ENCODE measurements around the gene PMP22.

Gene PMP22

GRCh38 chr17:15239491-15239890 lies 25.6 kb downstream of the PMP22 start:
- H3K27me3 ChIP-seq (ENCODE audit: control insufficient read depth in 1 of 2, insufficient read depth in 2 of 2, low read length in 2 of 2): no peaks in the 10 kb centered on the region
- peaks cover 8 to 9% of the 10 kb centered on the region in 2 donors for H3K36me3 ChIP-seq (ENCODE audit: control insufficient read depth in 1 of 2, insufficient read depth in 2 of 2, low read length in 2 of 2)
- H3K27ac ChIP-seq (ENCODE audit: low read depth, low read length): no peak overlapping the region
- no peak overlapping the region for H3K9ac ChIP-seq (ENCODE audit: low read depth in 1 of 2, low read length in 2 of 2)
- peaks cover 13 to 20% of the 10 kb centered on the region in 2 donors for H3K4me1 ChIP-seq (ENCODE audit: control insufficient read depth in 1 of 2, insufficient read depth in 2 of 2, low read length in 2 of 2)
- no peaks in the 10 kb centered on the region for H3K9me3 ChIP-seq (ENCODE audit: control insufficient read depth in 1 of 2, low read length in 2 of 2)
- H3K4me3 ChIP-seq (ENCODE audit: low read depth in 1 of 2, low read length in 2 of 2): no peak overlapping the region

GRCh38 chr17:15238676-15239422 lies 26.3 kb downstream of the PMP22 start:
- Histone ChIP-seq H3K9me3 (ENCODE audit: control insufficient read depth in 1 of 2, low read length in 2 of 2) (no peaks in the 10 kb centered on the region), H3K36me3 (ENCODE audit: control insufficient read depth in 1 of 2, insufficient read depth in 2 of 2, low read length in 2 of 2) (peaks cover 8 to 9% of the 10 kb centered on the region in 2 donors), H3K27ac (ENCODE audit: low read depth, low read length) (no peak overlapping the region), H3K4me3 (ENCODE audit: low read depth in 1 of 2, low read length in 2 of 2) (no peak overlapping the region), H3K4me1 (ENCODE audit: control insufficient read depth in 1 of 2, insufficient read depth in 2 of 2, low read length in 2 of 2) (peaks cover 20% of the 10 kb centered on the region in 2 donors), H3K27me3 (ENCODE audit: control insufficient read depth in 1 of 2, insufficient read depth in 2 of 2, low read length in 2 of 2) (no peaks in the 10 kb centered on the region), H3K9ac (ENCODE audit: low read depth in 1 of 2, low read length in 2 of 2) (no peak overlapping the region)

- no peak overlapping the region for H3K4me3 ChIP-seq (ENCODE audit: low read depth in 1 of 2, low read length in 2 of 2)
- H3K4me1 ChIP-seq (ENCODE audit: control insufficient read depth in 1 of 2, insufficient read depth in 2 of 2, low read length in 2 of 2): peaks cover 20 to 28% of the 10 kb centered on the region in 2 donors
- H3K27ac ChIP-seq (ENCODE audit: low read depth, low read length): no peak overlapping the region
- H3K27me3 ChIP-seq (ENCODE audit: control insufficient read depth in 1 of 2, insufficient read depth in 2 of 2, low read length in 2 of 2): no peaks in the 10 kb centered on the region
- H3K9ac ChIP-seq (ENCODE audit: low read depth in 1 of 2, low read length in 2 of 2): no peak overlapping the region
- no peaks in the 10 kb centered on the region for H3K9me3 ChIP-seq (ENCODE audit: control insufficient read depth in 1 of 2, low read length in 2 of 2)
- H3K36me3 ChIP-seq (ENCODE audit: control insufficient read depth in 1 of 2, insufficient read depth in 2 of 2, low read length in 2 of 2): peaks cover 8 to 9% of the 10 kb centered on the region in 2 donors
These were observed 27.1 kb downstream of the PMP22 start for GRCh38 chr17:15238057-15238456.

- no peaks in the 10 kb centered on the region for H3K9me3 ChIP-seq (ENCODE audit: control insufficient read depth in 1 of 2, low read length in 2 of 2)
- H3K36me3 ChIP-seq (ENCODE audit: control insufficient read depth in 1 of 2, insufficient read depth in 2 of 2, low read length in 2 of 2): peaks cover 8 to 9% of the 10 kb centered on the region in 2 donors
- H3K4me3 ChIP-seq (ENCODE audit: low read depth in 1 of 2, low read length in 2 of 2): no peak overlapping the region
- no peak overlapping the region for H3K27ac ChIP-seq (ENCODE audit: low read depth, low read length)
- H3K9ac ChIP-seq (ENCODE audit: low read depth in 1 of 2, low read length in 2 of 2): no peak overlapping the region
- H3K27me3 ChIP-seq (ENCODE audit: control insufficient read depth in 1 of 2, insufficient read depth in 2 of 2, low read length in 2 of 2): no peaks in the 10 kb centered on the region
- H3K4me1 ChIP-seq (ENCODE audit: control insufficient read depth in 1 of 2, insufficient read depth in 2 of 2, low read length in 2 of 2): peaks cover 20 to 29% of the 10 kb centered on the region in 2 donors
These were observed 28.1 kb downstream of the PMP22 start for GRCh38 chr17:15237106-15237425.

DNA sequence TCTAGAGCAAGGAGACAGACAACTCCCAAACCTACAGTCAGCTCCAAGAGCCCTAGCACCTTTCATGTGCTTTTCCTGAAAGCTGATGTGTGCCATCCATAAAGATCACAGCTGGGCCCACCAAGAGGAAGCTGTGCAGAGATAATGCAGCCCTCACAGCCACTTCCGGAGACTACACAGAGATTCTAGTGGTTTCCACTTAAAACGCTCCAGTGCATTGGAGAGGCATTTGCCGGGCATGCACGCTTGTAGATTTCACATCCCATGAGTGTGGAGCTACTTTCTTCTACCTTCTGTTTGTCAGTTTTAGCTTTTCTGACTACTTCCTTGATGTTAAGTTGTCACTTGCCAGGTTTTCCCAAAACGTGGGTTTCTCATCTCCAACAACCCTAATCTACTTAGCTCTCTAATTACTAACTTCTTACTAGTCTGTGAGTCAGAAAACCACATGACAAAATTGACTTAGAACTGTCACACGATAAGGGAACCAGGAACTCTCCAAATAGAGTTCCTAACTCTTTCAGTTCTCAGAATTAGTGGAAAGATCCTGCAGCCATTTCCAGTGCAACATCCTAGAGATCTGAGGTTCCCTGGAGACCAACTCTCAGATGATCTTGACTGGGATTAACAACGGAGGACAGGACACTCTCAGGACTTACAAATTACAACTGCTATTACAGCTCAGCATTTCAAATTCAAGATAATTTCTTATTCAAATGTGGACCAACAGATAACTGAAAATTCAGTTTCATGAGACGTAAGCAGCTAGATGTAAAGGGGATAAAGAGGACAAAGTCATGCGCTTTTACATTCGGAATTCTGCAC lies 28.6 kb downstream of the PMP22 start:
- H3K9ac ChIP-seq (ENCODE audit: low read depth in 1 of 2, low read length in 2 of 2): no peak overlapping the region
- H3K9me3 ChIP-seq (ENCODE audit: control insufficient read depth in 1 of 2, low read length in 2 of 2): no peaks in the 10 kb centered on the region
- H3K27me3 ChIP-seq (ENCODE audit: control insufficient read depth in 1 of 2, insufficient read depth in 2 of 2, low read length in 2 of 2): no peaks in the 10 kb centered on the region
- peaks cover 20 to 29% of the 10 kb centered on the region in 2 donors for H3K4me1 ChIP-seq (ENCODE audit: control insufficient read depth in 1 of 2, insufficient read depth in 2 of 2, low read length in 2 of 2)
- no peak overlapping the region for H3K27ac ChIP-seq (ENCODE audit: low read depth, low read length)
- peaks cover 9 to 13% of the 10 kb centered on the region in 2 donors for H3K36me3 ChIP-seq (ENCODE audit: control insufficient read depth in 1 of 2, insufficient read depth in 2 of 2, low read length in 2 of 2)
- H3K4me3 ChIP-seq (ENCODE audit: low read depth in 1 of 2, low read length in 2 of 2): no peak overlapping the region

DNA sequence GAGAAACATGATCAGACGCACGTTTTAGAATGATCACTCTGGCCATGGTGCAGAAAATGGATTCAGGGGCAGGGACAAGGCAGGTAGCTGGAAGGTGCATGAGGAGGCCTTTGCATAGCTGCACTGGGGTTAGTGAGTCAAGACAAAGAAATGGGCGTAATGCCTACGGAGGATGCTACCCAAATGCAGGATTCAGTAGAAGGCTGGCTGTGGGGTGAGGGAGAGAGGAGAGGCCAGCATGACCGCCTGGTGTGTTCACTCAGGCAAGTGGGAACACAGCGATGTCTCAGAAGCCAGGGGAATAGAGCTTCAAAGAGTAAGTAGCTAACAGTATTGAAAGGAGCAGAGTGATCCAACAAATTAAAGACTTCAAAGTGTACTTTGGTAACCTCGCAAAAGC lies 31.2 kb downstream of the PMP22 start:
- Histone ChIP-seq H3K9me3 (ENCODE audit: control insufficient read depth in 1 of 2, low read length in 2 of 2) (no peaks in the 10 kb centered on the region), H3K4me1 (ENCODE audit: control insufficient read depth in 1 of 2, insufficient read depth in 2 of 2, low read length in 2 of 2) (peaks cover 15 to 27% of the 10 kb centered on the region in 2 donors), H3K27ac (ENCODE audit: low read depth, low read length) (no peak overlapping the region), H3K36me3 (ENCODE audit: control insufficient read depth in 1 of 2, insufficient read depth in 2 of 2, low read length in 2 of 2) (peaks cover 9 to 21% of the 10 kb centered on the region in 2 donors), H3K4me3 (ENCODE audit: low read depth in 1 of 2, low read length in 2 of 2) (no peak overlapping the region), H3K27me3 (ENCODE audit: control insufficient read depth in 1 of 2, insufficient read depth in 2 of 2, low read length in 2 of 2) (no peaks in the 10 kb centered on the region), H3K9ac (ENCODE audit: low read depth in 1 of 2, low read length in 2 of 2) (no peak overlapping the region)

- no peak overlapping the region for H3K27ac ChIP-seq (ENCODE audit: low read depth, low read length)
- H3K9ac ChIP-seq (ENCODE audit: low read depth in 1 of 2, low read length in 2 of 2): no peak overlapping the region
- H3K36me3 ChIP-seq (ENCODE audit: control insufficient read depth in 1 of 2, insufficient read depth in 2 of 2, low read length in 2 of 2): peaks cover 4 to 17% of the 10 kb centered on the region in 2 donors
- no peaks in the 10 kb centered on the region for H3K27me3 ChIP-seq (ENCODE audit: control insufficient read depth in 1 of 2, insufficient read depth in 2 of 2, low read length in 2 of 2)
- H3K9me3 ChIP-seq (ENCODE audit: control insufficient read depth in 1 of 2, low read length in 2 of 2): no peaks in the 10 kb centered on the region
- H3K4me3 ChIP-seq (ENCODE audit: low read depth in 1 of 2, low read length in 2 of 2): no peak overlapping the region
- peaks cover 15 to 22% of the 10 kb centered on the region in 2 donors for H3K4me1 ChIP-seq (ENCODE audit: control insufficient read depth in 1 of 2, insufficient read depth in 2 of 2, low read length in 2 of 2)
These were observed 31.9 kb downstream of the PMP22 start for GRCh38 chr17:15233022-15233805.

DNA sequence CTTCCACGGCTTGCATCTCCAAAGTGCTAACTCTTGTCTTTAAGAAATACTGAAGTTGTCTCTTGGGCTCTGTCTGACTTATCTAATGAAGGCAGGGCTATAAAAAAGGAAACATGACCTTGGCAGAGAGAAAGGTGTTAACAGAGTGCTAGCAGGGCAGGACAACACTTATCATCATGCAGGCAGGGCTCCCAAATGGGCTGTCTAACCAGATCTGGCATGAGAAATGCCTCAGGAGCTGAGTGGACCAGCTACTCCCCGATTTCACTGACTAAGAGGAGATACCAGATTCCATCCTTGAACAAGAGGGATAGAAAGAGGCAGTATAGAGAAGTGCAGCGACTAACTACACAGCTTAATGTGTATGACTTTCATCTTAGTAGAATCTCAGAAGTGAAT lies 32.6 kb downstream of the PMP22 start:
- Histone ChIP-seq H3K4me3 (ENCODE audit: low read depth in 1 of 2, low read length in 2 of 2) (no peak overlapping the region), H3K4me1 (ENCODE audit: control insufficient read depth in 1 of 2, insufficient read depth in 2 of 2, low read length in 2 of 2) (peaks cover 14 to 22% of the 10 kb centered on the region in 2 donors), H3K27ac (ENCODE audit: low read depth, low read length) (no peak overlapping the region), H3K36me3 (ENCODE audit: control insufficient read depth in 1 of 2, insufficient read depth in 2 of 2, low read length in 2 of 2) (peaks cover 4 to 17% of the 10 kb centered on the region in 2 donors), H3K9me3 (ENCODE audit: control insufficient read depth in 1 of 2, low read length in 2 of 2) (no peaks in the 10 kb centered on the region), H3K27me3 (ENCODE audit: control insufficient read depth in 1 of 2, insufficient read depth in 2 of 2, low read length in 2 of 2) (no peaks in the 10 kb centered on the region), H3K9ac (ENCODE audit: low read depth in 1 of 2, low read length in 2 of 2) (no peak overlapping the region)

- H3K4me1 ChIP-seq (ENCODE audit: control insufficient read depth in 1 of 2, insufficient read depth in 2 of 2, low read length in 2 of 2): peaks cover 8 to 22% of the 10 kb centered on the region in 2 donors
- peaks cover 4 to 17% of the 10 kb centered on the region in 2 donors for H3K36me3 ChIP-seq (ENCODE audit: control insufficient read depth in 1 of 2, insufficient read depth in 2 of 2, low read length in 2 of 2)
- no peak overlapping the region for H3K4me3 ChIP-seq (ENCODE audit: low read depth in 1 of 2, low read length in 2 of 2)
- H3K27me3 ChIP-seq (ENCODE audit: control insufficient read depth in 1 of 2, insufficient read depth in 2 of 2, low read length in 2 of 2): no peaks in the 10 kb centered on the region
- H3K9me3 ChIP-seq (ENCODE audit: control insufficient read depth in 1 of 2, low read length in 2 of 2): no peaks in the 10 kb centered on the region
- no peak overlapping the region for H3K27ac ChIP-seq (ENCODE audit: low read depth, low read length)
- H3K9ac ChIP-seq (ENCODE audit: low read depth in 1 of 2, low read length in 2 of 2): no peak overlapping the region
These were observed 33.1 kb downstream of the PMP22 start for GRCh38 chr17:15231851-15232516.
